Parathyroid adenoma (tissue), 2 donors: ENCODE results near the gene RASA3.

Experiments used
- H2AFZ ChIP-seq: fragments of 300-600 bp; sonication (generic); one replicate; pipeline ENCODE4 v1.7.0; 2017; ENCODE audit warnings: antibody characterized with exemption, mild to moderate bottlenecking
- H3K27ac ChIP-seq: fragments of 300-600 bp; sonication (generic); one replicate; pipeline ENCODE4 v1.7.0; 2017
- H3K27me3 ChIP-seq: fragments of 300-600 bp; sonication (generic); one replicate; pipeline ENCODE4 v1.7.0; 2017; ENCODE audit warnings: low read length; ENCODE audit not compliant: control insufficient read depth, insufficient read depth
- H3K36me3 ChIP-seq: fragments of 300-600 bp; sonication (generic); one replicate; pipeline ENCODE4 v1.7.0; 2017; ENCODE audit warnings: low read length; ENCODE audit not compliant: control insufficient read depth, insufficient read depth
- H3K4me1 ChIP-seq: fragments of 300-600 bp; sonication (generic); one replicate; pipeline ENCODE4 v1.7.0; 2017; ENCODE audit warnings: control low read depth
- H3K4me2 ChIP-seq: fragments of 300-600 bp; sonication (generic); one replicate; pipeline ENCODE4 v1.7.0; 2017; ENCODE audit warnings: low read length
- H3K4me3 ChIP-seq: fragments of 300-600 bp; sonication (generic); one replicate; pipeline ENCODE4 v1.7.0; 2017; ENCODE audit warnings: low read depth, low read length
- H3K79me2 ChIP-seq: fragments of 300-600 bp; sonication (generic); one replicate; pipeline ENCODE4 v1.7.0; 2017; ENCODE audit warnings: control low read depth
- H3K9ac ChIP-seq: fragments of 300-600 bp; sonication (generic); one replicate; pipeline ENCODE4 v1.7.0; 2017; ENCODE audit warnings: mild to moderate bottlenecking
- H3K9me3 ChIP-seq: fragments of 300-600 bp; sonication (generic); one replicate; pipeline ENCODE4 v1.7.0; 2017; ENCODE audit warnings: low read length; ENCODE audit not compliant: control insufficient read depth
- CTCF ChIP-seq: fragments of 300-600 bp; sonication (generic); IDR thresholded peaks from one replicate; pipeline ENCODE4 v1.7.0; 2017; ENCODE audit warnings: antibody characterized with exemption, mild to moderate bottlenecking
- donor health status: primary hyperparathyroidism.

RASA3 gene

GRCh38 chr13:114141261-114141996 is 9.0 kb upstream of the RASA3 start:
- Histone ChIP-seq H3K9ac (no peak overlapping the region), H3K9me3 (no peaks in the 10 kb centered on the region), H3K79me2 (no peaks in the 10 kb centered on the region), H3K36me3 (no peaks in the 10 kb centered on the region), H3K4me1 (no peaks in the 10 kb centered on the region), H3K27me3 (no peaks in the 10 kb centered on the region), H2AFZ (no peak overlapping the region), H3K4me2 (no peak overlapping the region), H3K27ac (no peak overlapping the region), H3K4me3 (no peak overlapping the region)
- TF ChIP-seq CTCF = no peak

GRCh38 chr13:114140906-114141250 is 8.5 kb upstream of the RASA3 start:
- Histone ChIP-seq H2AFZ (no peak overlapping the region), H3K4me2 (no peak overlapping the region), H3K27ac (no peak overlapping the region), H3K27me3 (no peaks in the 10 kb centered on the region), H3K4me3 (no peak overlapping the region), H3K9me3 (no peaks in the 10 kb centered on the region), H3K9ac (no peak overlapping the region), H3K4me1 (no peaks in the 10 kb centered on the region), H3K36me3 (no peaks in the 10 kb centered on the region), H3K79me2 (no peaks in the 10 kb centered on the region)
- TF ChIP-seq CTCF = no peak

GRCh38 chr13:114140131-114140905 is 7.9 kb upstream of the RASA3 start:
- Histone ChIP-seq H3K9me3 (no peaks in the 10 kb centered on the region), H3K27me3 (no peaks in the 10 kb centered on the region), H3K36me3 (no peaks in the 10 kb centered on the region), H3K79me2 (no peaks in the 10 kb centered on the region), H3K4me2 (no peak overlapping the region), H2AFZ (no peak overlapping the region), H3K4me1 (no peaks in the 10 kb centered on the region), H3K27ac (no peak overlapping the region), H3K9ac (no peak overlapping the region), H3K4me3 (no peak overlapping the region)
- no peak for TF ChIP-seq CTCF

GRCh38 chr13:114136576-114136975 is 4.2 kb upstream of the RASA3 start:
- Histone ChIP-seq H2AFZ (no peak overlapping the region), H3K27ac (no peak overlapping the region), H3K4me3 (no peak overlapping the region), H3K9ac (no peak overlapping the region), H3K4me1 (no peaks in the 10 kb centered on the region), H3K9me3 (no peaks in the 10 kb centered on the region), H3K36me3 (no peaks in the 10 kb centered on the region), H3K4me2 (no peak overlapping the region), H3K79me2 (no peaks in the 10 kb centered on the region), H3K27me3 (no peaks in the 10 kb centered on the region)
- TF ChIP-seq CTCF = no peak
